Karpas-422 (cell line): Measurements from ENCODE around the gene ARHGAP12. TPM values are rescaled to one million over a fixed set of nuclear protein-coding genes. Genes with fewer than 3 reads are reported as not detected.

Source experiments
- DNase-seq: peaks from one replicate; pipeline ENCODE4 v3.0.0-alpha.2; 2015
- H2AFZ ChIP-seq: fragments of 200-600 bp; sonication (generic); 2 replicates; pipeline ENCODE4 v1.6.1; 2014; ENCODE audit warnings: antibody characterized with exemption, low read length, mixed read lengths
- H3K27ac ChIP-seq: fragments of 200-600 bp; sonication (generic); 2 replicates; pipeline ENCODE4 v1.5.1; 2014; ENCODE audit warnings: mild to moderate bottlenecking, low read length, moderate library complexity
- H3K27me3 ChIP-seq: fragments of 200-600 bp; sonication (generic); 2 replicates; pipeline ENCODE4 v1.6.1; 2014; ENCODE audit warnings: low read length, mixed read lengths
- H3K36me3 ChIP-seq: fragments of 200-600 bp; sonication (generic); 2 replicates; pipeline ENCODE4 v1.6.1; 2014; ENCODE audit warnings: low read length, mixed read lengths; ENCODE audit not compliant: insufficient read depth
- H3K4me1 ChIP-seq: fragments of 200-600 bp; sonication (generic); 2 replicates; pipeline ENCODE4 v1.6.1; 2014; ENCODE audit warnings: mild to moderate bottlenecking, low read length, mixed read lengths
- H3K4me2 ChIP-seq: fragments of 200-600 bp; sonication (generic); 2 replicates; pipeline ENCODE4 v1.6.1; 2014; ENCODE audit warnings: low read length, low read depth, mild to moderate bottlenecking; ENCODE audit not compliant: poor library complexity, severe bottlenecking
- H3K4me3 ChIP-seq: fragments of 200-600 bp; sonication (generic); 2 replicates; pipeline ENCODE4 v1.5.1; 2014; ENCODE audit warnings: mild to moderate bottlenecking, antibody characterized with exemption, low read length, mixed read lengths
- H3K79me2 ChIP-seq: fragments of 200-600 bp; sonication (generic); 2 replicates; pipeline ENCODE4 v1.6.1; 2014; ENCODE audit warnings: mild to moderate bottlenecking, low read length, mixed read lengths
- H3K9ac ChIP-seq: fragments of 200-600 bp; sonication (generic); 2 replicates; pipeline ENCODE4 v1.6.0; 2014; ENCODE audit warnings: low read length
- H3K9me2 ChIP-seq: fragments of 200-600 bp; sonication (generic), shearing (Covaris generic); replicated peaks from 2 replicates; pipeline ENCODE4 v1.6.0; 2014; ENCODE audit warnings: mild to moderate bottlenecking, low read length, moderate library complexity; ENCODE audit not compliant: insufficient read depth
- H3K9me3 ChIP-seq: fragments of 300-700, 200-600 bp; sonication (generic); 2 replicates; pipeline ENCODE4 v1.6.1; 2014; ENCODE audit warnings: low read length, mixed read lengths
- H4K20me1 ChIP-seq: fragments of 200-600 bp; sonication (generic); 2 replicates; pipeline ENCODE4 v1.6.1; 2014; ENCODE audit warnings: mild to moderate bottlenecking, antibody characterized with exemption, low read length, low read depth; ENCODE audit not compliant: insufficient read depth
- total RNA-seq: library from RNA; depleted of rRNA; stranded (reverse); fragments of >200 nt; shearing (Covaris generic); gene quantifications from 2 replicates; pipeline ENCODE4 v1.2.3, GENCODE V29; 2014; ENCODE audit warnings: low replicate concordance

ARHGAP12 gene
- total RNA-seq, 1 experiment from 2014 or later: 15.0 TPM

- H3K4me3 ChIP-seq: peak overlapping the region; percentile 28; the same call in 1 of the 2 replicates
- H3K4me2 ChIP-seq: peak overlapping the region; percentile 55
- H3K9me2 ChIP-seq: no peaks in the 10 kb centered on the region
- H3K27ac ChIP-seq: no peak overlapping the region
- 0 out of 2 replicates have a peak overlapping the region, but pooled peaks have one; percentile 38 for H3K9ac ChIP-seq
- H3K27me3 ChIP-seq: no peaks in the 10 kb centered on the region
- H2AFZ ChIP-seq: peak overlapping the region; percentile 90
- no peaks in the 10 kb centered on the region for H3K9me3 ChIP-seq
- H3K4me1 ChIP-seq: peaks cover 4% of the 10 kb centered on the region
- peak; percentile 80 for DNase-seq
- H4K20me1 ChIP-seq: no peaks in the 10 kb centered on the region
- H3K36me3 ChIP-seq: no peaks in the 10 kb centered on the region
- no peaks in the 10 kb centered on the region for H3K79me2 ChIP-seq
Measured at GRCh38 chr10:31808258-31809218, 120.1 kb downstream of the ARHGAP12 start.

- Histone ChIP-seq H3K4me1 (peaks cover 4% of the 10 kb centered on the region), H3K4me2 (no peak overlapping the region), H3K9me3 (no peaks in the 10 kb centered on the region), H3K9me2 (no peaks in the 10 kb centered on the region), H3K27ac (no peak overlapping the region), H2AFZ (no peak overlapping the region), H3K9ac (no peak overlapping the region), H3K36me3 (no peaks in the 10 kb centered on the region), H4K20me1 (no peaks in the 10 kb centered on the region), H3K4me3 (no peak overlapping the region), H3K79me2 (no peaks in the 10 kb centered on the region), H3K27me3 (no peaks in the 10 kb centered on the region)
- no peak for DNase-seq
Measured at GRCh38 chr10:31804352-31804810, 124.2 kb downstream of the ARHGAP12 start.

GRCh38 chr10:31803606-31804351 is 124.9 kb downstream of the ARHGAP12 start:
- H2AFZ ChIP-seq: no peak overlapping the region
- no peaks in the 10 kb centered on the region for H3K27me3 ChIP-seq
- H3K9ac ChIP-seq: no peak overlapping the region
- H3K27ac ChIP-seq: no peak overlapping the region
- no peaks in the 10 kb centered on the region for H3K9me2 ChIP-seq
- no peaks in the 10 kb centered on the region for H3K9me3 ChIP-seq
- H3K4me3 ChIP-seq: no peak overlapping the region
- no peaks in the 10 kb centered on the region for H4K20me1 ChIP-seq
- no peaks in the 10 kb centered on the region for H3K79me2 ChIP-seq
- no peak for DNase-seq
- H3K4me1 ChIP-seq: peaks cover 4% of the 10 kb centered on the region
- no peaks in the 10 kb centered on the region for H3K36me3 ChIP-seq
- no peak overlapping the region for H3K4me2 ChIP-seq

GRCh38 chr10:31799181-31799580 is 129.4 kb downstream of the ARHGAP12 start:
- Histone ChIP-seq H3K4me3 (no peak overlapping the region), H3K9me3 (no peaks in the 10 kb centered on the region), H3K27ac (no peak overlapping the region), H3K4me2 (no peak overlapping the region), H3K36me3 (no peaks in the 10 kb centered on the region), H3K4me1 (no peaks in the 10 kb centered on the region), H3K79me2 (no peaks in the 10 kb centered on the region), H4K20me1 (no peaks in the 10 kb centered on the region), H2AFZ (no peak overlapping the region), H3K9me2 (no peaks in the 10 kb centered on the region), H3K9ac (no peak overlapping the region), H3K27me3 (no peaks in the 10 kb centered on the region)
- DNase-seq: no peak

DNA sequence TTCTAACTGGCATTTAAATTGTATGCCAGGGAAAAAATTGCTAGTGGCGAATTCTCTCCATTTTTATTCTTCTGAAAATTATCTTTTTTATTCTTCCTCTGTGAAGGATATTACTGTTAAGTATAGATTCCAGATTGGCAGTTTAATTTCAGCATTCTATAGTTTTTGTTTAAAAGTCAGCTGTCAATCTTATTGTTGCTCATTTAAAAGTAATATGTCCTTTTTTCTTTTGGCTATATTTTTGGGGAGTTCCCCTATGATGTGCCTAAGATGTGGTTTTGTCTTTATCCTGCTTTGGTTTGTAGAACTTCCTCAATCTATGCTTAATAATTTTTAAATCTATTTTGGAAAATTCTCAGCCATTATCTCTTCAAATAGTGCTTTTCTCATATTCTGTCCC is 135.9 kb downstream of the ARHGAP12 start:
- Histone ChIP-seq H3K79me2 (no peaks in the 10 kb centered on the region), H3K27me3 (no peaks in the 10 kb centered on the region), H2AFZ (no peak overlapping the region), H4K20me1 (no peaks in the 10 kb centered on the region), H3K4me2 (no peak overlapping the region), H3K9me2 (no peaks in the 10 kb centered on the region), H3K36me3 (no peaks in the 10 kb centered on the region), H3K4me3 (no peak overlapping the region), H3K4me1 (no peaks in the 10 kb centered on the region), H3K9me3 (no peaks in the 10 kb centered on the region), H3K9ac (no peak overlapping the region), H3K27ac (no peak overlapping the region)
- no peak for DNase-seq

DNA sequence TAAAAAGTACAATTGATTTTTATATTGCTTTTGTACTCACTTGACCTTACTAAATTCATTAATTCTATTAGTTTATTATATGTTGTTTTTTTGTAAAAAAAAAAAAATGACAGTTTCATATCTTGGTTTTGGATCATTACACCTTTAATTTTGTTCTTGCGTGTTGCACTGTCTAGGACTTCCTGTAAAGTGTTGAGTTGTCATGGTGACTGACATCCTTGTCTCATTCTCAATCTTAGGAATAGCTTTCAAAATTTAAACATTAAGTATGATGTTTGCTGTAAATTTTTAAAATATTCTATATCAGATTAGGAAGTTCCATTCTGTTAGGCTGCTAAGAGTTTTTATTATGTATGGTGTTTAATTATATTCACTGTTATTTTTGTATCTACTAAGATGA is 139.1 kb downstream of the ARHGAP12 start:
- no peak overlapping the region for H3K9ac ChIP-seq
- no peaks in the 10 kb centered on the region for H3K4me1 ChIP-seq
- no peaks in the 10 kb centered on the region for H3K27me3 ChIP-seq

DNA sequence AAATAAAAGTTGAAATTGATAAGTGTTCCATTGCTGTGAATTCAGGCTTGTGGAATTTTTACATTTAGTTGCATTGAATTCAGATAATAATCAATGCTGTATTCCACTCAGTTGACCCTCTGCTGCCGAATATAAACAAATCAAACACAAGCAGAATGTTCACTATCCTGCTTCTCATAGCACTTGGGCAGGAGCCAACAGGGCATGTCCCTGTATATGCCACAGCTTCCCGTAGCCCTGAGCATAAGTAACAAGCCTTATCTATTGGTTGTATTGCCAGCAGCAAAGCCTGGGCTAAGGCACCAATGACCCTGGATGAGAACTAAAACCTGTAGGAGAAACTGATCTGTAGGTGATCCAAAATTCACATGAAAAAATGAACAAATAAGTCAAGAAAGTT is 145.9 kb downstream of the ARHGAP12 start:
- Histone ChIP-seq H3K79me2 (no peaks in the 10 kb centered on the region), H3K36me3 (no peaks in the 10 kb centered on the region), H3K27me3 (no peaks in the 10 kb centered on the region), H2AFZ (no peak overlapping the region), H4K20me1 (no peaks in the 10 kb centered on the region), H3K27ac (no peak overlapping the region), H3K9me2 (no peaks in the 10 kb centered on the region), H3K4me3 (no peak overlapping the region), H3K9ac (no peak overlapping the region), H3K4me2 (no peak overlapping the region), H3K4me1 (no peaks in the 10 kb centered on the region), H3K9me3 (no peaks in the 10 kb centered on the region)
- no peak for DNase-seq

More for the DNA sequence above, 139.1 kb downstream of the ARHGAP12 start:
- no peak for DNase-seq
- no peak overlapping the region for H3K27ac ChIP-seq
- H3K4me2 ChIP-seq: no peak overlapping the region
- no peak overlapping the region for H2AFZ ChIP-seq
- no peaks in the 10 kb centered on the region for H3K36me3 ChIP-seq
- H3K9me3 ChIP-seq: no peaks in the 10 kb centered on the region
- H3K4me3 ChIP-seq: no peak overlapping the region
- H4K20me1 ChIP-seq: no peaks in the 10 kb centered on the region
- no peaks in the 10 kb centered on the region for H3K9me2 ChIP-seq
- H3K79me2 ChIP-seq: no peaks in the 10 kb centered on the region

- H2AFZ ChIP-seq: no peak overlapping the region
- DNase-seq: no peak
- no peaks in the 10 kb centered on the region for H3K36me3 ChIP-seq
- H3K9me3 ChIP-seq: no peaks in the 10 kb centered on the region
- H4K20me1 ChIP-seq: no peaks in the 10 kb centered on the region
- H3K9me2 ChIP-seq: no peaks in the 10 kb centered on the region
- H3K27ac ChIP-seq: no peak overlapping the region
- no peak overlapping the region for H3K9ac ChIP-seq
- H3K27me3 ChIP-seq: no peaks in the 10 kb centered on the region
- H3K4me3 ChIP-seq: no peak overlapping the region
- no peaks in the 10 kb centered on the region for H3K4me1 ChIP-seq
- no peak overlapping the region for H3K4me2 ChIP-seq
- no peaks in the 10 kb centered on the region for H3K79me2 ChIP-seq
Measured at GRCh38 chr10:31780717-31781116, 147.9 kb downstream of the ARHGAP12 start.
